HepG2 (cell line): ENCODE results near the gene BIRC5. TPM values are rescaled to one million over a fixed set of nuclear protein-coding genes. Genes with fewer than 3 reads are reported as not detected.

Experiments used
- ATM ChIP-seq: fragments of 450-650 bp; IDR thresholded peaks from 2 replicates; pipeline ENCODE4 v1.7.1; 2017; ENCODE audit warnings: mild to moderate bottlenecking, borderline replicate concordance
- CEBPG ChIP-seq: IDR thresholded peaks from 2 replicates; pipeline ENCODE4 v1.6.1; 2016
- FLYWCH1 ChIP-seq: sonication (generic); formaldehyde crosslinking; IDR thresholded peaks from 2 replicates; pipeline ENCODE4 v1.8.1; 2023; ENCODE audit warnings: mild to moderate bottlenecking, missing genetic modification reagents
- HES4 ChIP-seq: sonication (generic); formaldehyde crosslinking; IDR thresholded peaks from 2 replicates; pipeline ENCODE4 v1.9.0; 2021; ENCODE audit warnings: mild to moderate bottlenecking, missing genetic modification reagents, borderline replicate concordance
- HNF4G ChIP-seq, 2 experiments: sonication (generic) in 1 of 2; formaldehyde crosslinking in 1 of 2; IDR thresholded peaks; 2 replicates each; pipeline versions ENCODE4 v1.4.0 to v1.6.1; 2011 to 2020; ENCODE audit warnings: borderline replicate concordance in 2 of 2, low read depth in 2 of 2, mild to moderate bottlenecking in 2 of 2, low read length in 1 of 2, missing genetic modification reagents in 1 of 2, moderate library complexity in 1 of 2
- HNRNPL ChIP-seq: fragments of 200-400 bp; formaldehyde crosslinking; IDR thresholded peaks from 2 replicates; pipeline ENCODE4 v1.6.1; 2017; ENCODE audit warnings: mild to moderate bottlenecking, low read depth, low read length
- KLF12 ChIP-seq: sonication (generic); formaldehyde crosslinking; IDR thresholded peaks from 2 replicates; pipeline ENCODE4 v1.4.0; 2020; ENCODE audit warnings: missing genetic modification reagents, borderline replicate concordance
- MLXIP ChIP-seq: sonication (generic); formaldehyde crosslinking; IDR thresholded peaks from 2 replicates; pipeline ENCODE4 v1.9.0; 2021; ENCODE audit warnings: missing genetic modification reagents, borderline replicate concordance
- NONO ChIP-seq, 2 experiments: fragments of 450-650 bp in 1 of 2; sonication (generic) in 1 of 2; formaldehyde crosslinking in 1 of 2; IDR thresholded peaks in 1 of 2; conservative IDR thresholded peaks in 1 of 2; 2 replicates each; pipeline versions ENCODE4 v1.6.1 to v1.8.0; 2017 to 2022; ENCODE audit warnings: mild to moderate bottlenecking in 1 of 2, missing genetic modification reagents in 1 of 2, moderate library complexity in 1 of 2
- NR2F1 ChIP-seq, 2 experiments: fragments of 450-650 bp in 1 of 2; formaldehyde crosslinking in 1 of 2; IDR thresholded peaks; 2 replicates each; pipeline versions ENCODE4 v1.5.0 to v1.6.1; 2016 to 2020; ENCODE audit warnings: mild to moderate bottlenecking in 1 of 2, missing compliant biosample characterization in 1 of 2, missing genetic modification reagents in 1 of 2, moderate library complexity in 1 of 2
- RFX3 ChIP-seq: IDR thresholded peaks from 2 replicates; pipeline ENCODE4 v1.6.1; 2016; ENCODE audit warnings: missing biosample characterization, missing genetic modification reagents
- SMARCC2 ChIP-seq: fragments of 450-650 bp; IDR thresholded peaks from 2 replicates; pipeline ENCODE4 v1.6.1; 2017; ENCODE audit warnings: antibody characterized with exemption, mild to moderate bottlenecking
- SUZ12 ChIP-seq: fragments of 150-350 bp; IDR thresholded peaks from 2 replicates; pipeline ENCODE4 v1.6.1; 2014; ENCODE audit warnings: low read depth, low read length
- ZFP36L2 ChIP-seq: sonication (generic); formaldehyde crosslinking; IDR thresholded peaks from 2 replicates; pipeline ENCODE4 v1.4.0; 2020; ENCODE audit warnings: missing genetic modification reagents
- ZMAT5 ChIP-seq: sonication (generic); formaldehyde crosslinking; IDR thresholded peaks from 2 replicates; pipeline ENCODE4 v1.5.0; 2020; ENCODE audit warnings: mild to moderate bottlenecking, low read depth, missing genetic modification reagents, borderline replicate concordance
- ZNF276 ChIP-seq: sonication (generic); formaldehyde crosslinking; IDR thresholded peaks from 2 replicates; pipeline ENCODE4 v1.4.0; 2020; ENCODE audit warnings: mild to moderate bottlenecking, low read depth, missing genetic modification reagents
- ZNF569 ChIP-seq: sonication (generic); formaldehyde crosslinking; IDR thresholded peaks from 2 replicates; pipeline ENCODE4 v1.5.0; 2020; ENCODE audit warnings: mild to moderate bottlenecking, missing genetic modification reagents, moderate library complexity, borderline replicate concordance
- ZNF644 ChIP-seq: IDR thresholded peaks from 2 replicates; pipeline ENCODE4 v1.6.1; 2016; ENCODE audit warnings: low read depth
- ZNF670 ChIP-seq: sonication (generic); formaldehyde crosslinking; IDR thresholded peaks from 2 replicates; pipeline ENCODE4 v1.8.0; 2022; ENCODE audit warnings: mild to moderate bottlenecking, missing genetic modification reagents, borderline replicate concordance
- ZNF737 ChIP-seq: sonication (generic); formaldehyde crosslinking; IDR thresholded peaks from 2 replicates; pipeline ENCODE4 v1.5.0; 2020; ENCODE audit warnings: missing genetic modification reagents, mild to moderate bottlenecking, borderline replicate concordance
- ZNF781 ChIP-seq: sonication (generic); formaldehyde crosslinking; IDR thresholded peaks from 2 replicates; pipeline ENCODE4 v1.5.1; 2020; ENCODE audit warnings: borderline replicate concordance, mild to moderate bottlenecking, missing genetic modification reagents; ENCODE audit errors: not compliant biosample characterization
- ZNF891 ChIP-seq: sonication (generic); formaldehyde crosslinking; IDR thresholded peaks from 2 replicates; pipeline ENCODE4 v1.5.0; 2020; ENCODE audit warnings: mild to moderate bottlenecking, missing genetic modification reagents
- ZSCAN5A ChIP-seq: sonication (generic); formaldehyde crosslinking; IDR thresholded peaks from 2 replicates; pipeline ENCODE4 v1.8.0; 2022; ENCODE audit warnings: mild to moderate bottlenecking, missing genetic modification reagents, borderline replicate concordance
- polyA plus RNA-seq, 8 experiments: library from polyadenylated mRNA; depleted of rRNA in 3 of 8; stranded (reverse) in 7 of 8; unstranded in 1 of 8; fragments of >200 nt; fragmentation: Illumina TruSeq in 4 of 8; extraction: Trizol in 4 of 8; gene quantifications; 2 replicates each; pipeline versions ENCODE4 v1.2.1 to v1.2.3, GENCODE V29; 2011 to 2016; ENCODE audit warnings: low read depth in 4 of 8, missing spikeins in 1 of 8, mixed read lengths in 1 of 8; ENCODE audit not compliant: insufficient read depth in 1 of 8
- total RNA-seq, 5 experiments: library from RNA; depleted of rRNA; stranded (reverse); fragments of >200 nt; fragmentation: Illumina TruSeq; extraction: Trizol; gene quantifications; 2 replicates each; pipeline ENCODE4 v1.2.3, GENCODE V29; 2016; ENCODE audit warnings: low read depth in 1 of 5

Gene BIRC5
- total and polyA plus RNA-seq, 2 of the 13 experiments (the other 11 are each of a cell fraction or from before 2014, with no cell fraction given) = 30.3 to 135 TPM

- TF ChIP-seq SUZ12 (no peak), NONO (IDR thresholded peaks at IDR 0.05) (no peak), NONO (CRISPR knock-in tag; conservative IDR thresholded peaks at IDR 0.05) (no peak), ZFP36L2 (CRISPR knock-in tag) (0 out of 2 replicates have a peak, but pooled peaks have one; percentile 33), CEBPG (CRISPR knock-in tag) (peak; percentile 29; the same call in 1 of the 2 replicates), HNF4G (IDR thresholded peaks at IDR 0.05; ENCODE audit: borderline replicate concordance, low read depth, low read length) (no peak), HNF4G (CRISPR knock-in tag; IDR thresholded peaks at IDR 0.05; ENCODE audit: borderline replicate concordance, low read depth) (no peak; the same call in 1 of the 2 replicates), HES4 (CRISPR knock-in tag) (no peak), ZNF670 (CRISPR knock-in tag) (peak; percentile 72; the same call in 1 of the 2 replicates), NR2F1 (CRISPR knock-in tag; IDR thresholded peaks at IDR 0.05) (peak in 1 of 2 experiments; percentile 64; a peak in 1 of 4 replicates), ZNF644 (CRISPR knock-in tag) (no peak), ZMAT5 (CRISPR knock-in tag) (no peak), MLXIP (CRISPR knock-in tag) (no peak), FLYWCH1 (CRISPR knock-in tag) (no peak), RFX3 (CRISPR knock-in tag) (no peak; the same call in 1 of the 2 replicates), ATM (no peak), ZNF781 (CRISPR knock-in tag) (no peak), HNRNPL (no peak), ZSCAN5A (CRISPR knock-in tag) (no peak), ZNF737 (CRISPR knock-in tag) (no peak), ZNF569 (CRISPR knock-in tag) (no peak), ZNF276 (CRISPR knock-in tag) (0 out of 2 replicates have a peak, but pooled peaks have one; percentile 57), SMARCC2 (no peak), KLF12 (CRISPR knock-in tag) (no peak), ZNF891 (CRISPR knock-in tag) (peak; percentile 83)
These were observed 49.1 kb downstream of the BIRC5 start (continued) for GRCh38 chr17:78263063-78263735.
